ENCODE data around the gene DLG2. TPM values are rescaled to one million over a fixed set of nuclear protein-coding genes. Genes with fewer than 3 reads are reported as not detected.

DLG2 gene
- total and polyA plus RNA-seq, 9 of the 15 experiments (the other 6 are each of a cell fraction or from before 2014, with no cell fraction given) = 0.52 to 1.6 (median 0.95) TPM

DNA sequence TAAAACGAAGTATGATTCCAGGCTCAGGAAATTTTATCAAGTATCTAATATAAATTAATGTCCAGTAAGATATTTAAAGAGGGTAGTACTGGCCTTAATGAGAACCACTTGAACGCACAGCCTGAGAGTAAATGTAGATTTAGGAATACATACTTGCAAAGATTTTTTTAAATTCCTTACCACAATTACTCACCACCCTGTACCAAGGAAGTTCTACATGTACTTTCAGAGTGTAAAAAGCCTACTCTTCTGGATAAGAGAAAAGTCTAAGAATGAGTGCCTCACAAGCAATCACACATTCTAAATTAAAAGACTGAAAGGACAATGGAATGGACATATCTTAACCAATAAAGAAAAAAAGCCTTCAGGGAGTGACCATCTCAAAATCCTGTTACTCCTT, 697.4 kb downstream of the DLG2 start:
- FAIRE-seq = no peak
- no peak for DNase-seq (ENCODE audit: extremely low read depth in 1 of 4, low spot score in 3 of 4)
- Histone ChIP-seq H3K4me3 (no peak overlapping the region), H3K4me1 (replicated peaks in 1 of 2; ENCODE audit: control insufficient read depth in 2 of 2, insufficient read depth in 2 of 2, low read length in 2 of 2) (no peaks in the 10 kb centered on the region), H4K20me1 (replicated peaks; ENCODE audit: control insufficient read depth, insufficient read depth, low read length) (no peaks in the 10 kb centered on the region), H3K79me2 (ENCODE audit: control insufficient read depth, insufficient read depth, low read length) (no peaks in the 10 kb centered on the region), H3K27me3 (ENCODE audit: control insufficient read depth in 2 of 2, insufficient read depth in 2 of 2, low read length in 2 of 2) (no peaks in the 10 kb centered on the region), H3K36me3 (ENCODE audit: control insufficient read depth, insufficient read depth, low read length) (no peaks in the 10 kb centered on the region), H3K9ac (ENCODE audit: insufficient read depth in 1 of 2, low read depth in 2 of 2, low read length in 2 of 2) (no peak overlapping the region), H3K4me2 (ENCODE audit: insufficient read depth, low read length) (no peak overlapping the region), H3K9me3 (replicated peaks; ENCODE audit: control insufficient read depth, insufficient read depth, low read depth, low read length) (no peaks in the 10 kb centered on the region), H3K27ac (ENCODE audit: extremely low read depth, low read depth, low read length) (no peak overlapping the region), H2AFZ (ENCODE audit: low read depth, low read length) (no peak overlapping the region), H3K9me1 (ENCODE audit: control insufficient read depth, insufficient read depth, low read length) (no peaks in the 10 kb centered on the region)
- no TSS peak for BruUV-seq (replicated peaks)
- TF ChIP-seq ZNF133 (CRISPR knock-in tag; IDR thresholded peaks at IDR 0.05) (no peak), ZSCAN32 (CRISPR knock-in tag; IDR thresholded peaks at IDR 0.05) (no peak), MTA3 (IDR thresholded peaks at IDR 0.05; ENCODE audit: borderline replicate concordance) (no peak)
- ChIA-PET POLR2A (no interaction called here), CTCF (ENCODE audit: low intra/inter-chr PET ratio) (no interaction called here)
- in situ Hi-C loops (cut with MboI) = no loop called here
- intact Hi-C loops (cut with micrococcal nuclease) = no loop called here
- WGBS (ENCODE audit: insufficient coverage, low coverage, missing lambda C conversion rate) = 0% methylated on average over 2 of the region's 2 CpGs
- ATAC-seq = no peak

DNA sequence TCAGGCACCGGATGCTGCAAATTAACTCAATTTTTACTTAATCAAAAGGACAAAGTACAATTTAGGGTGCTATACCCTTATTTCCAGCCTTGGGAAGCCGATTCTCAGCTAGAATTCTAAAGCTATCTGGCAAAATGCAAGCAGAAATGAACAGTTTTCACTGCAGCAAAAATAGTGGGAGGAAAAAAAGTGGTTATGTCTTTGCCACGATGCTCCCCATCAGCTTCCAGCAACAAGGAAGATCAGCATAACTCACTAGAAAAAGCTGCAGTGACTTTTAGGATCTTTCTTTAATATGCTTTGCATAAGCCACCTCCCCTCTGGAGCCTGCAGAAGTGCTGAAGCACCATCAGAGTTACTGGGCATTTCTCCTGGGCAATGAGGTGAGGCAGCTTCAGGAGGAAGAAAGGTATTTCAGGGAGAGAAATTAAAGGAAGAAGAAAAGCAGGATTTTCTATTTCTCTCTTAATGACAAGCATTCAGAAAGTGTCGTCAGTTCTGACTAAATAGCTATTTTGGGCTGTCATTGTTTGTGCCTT, 702.9 kb downstream of the DLG2 start:
- no peak for DNase-seq (ENCODE audit: extremely low read depth in 1 of 4, low spot score in 3 of 4)
- BruUV-seq (replicated peaks) = no TSS peak
- H2AFZ ChIP-seq (ENCODE audit: low read depth, low read length) = no peak overlapping the region
- H3K4me3 ChIP-seq = no peak overlapping the region
- no peaks in the 10 kb centered on the region for H3K36me3 ChIP-seq (ENCODE audit: control insufficient read depth, insufficient read depth, low read length)
- WGBS (ENCODE audit: insufficient coverage, low coverage, missing lambda C conversion rate) = 0% methylated on average over 3 of the region's 4 CpGs
- in situ Hi-C loops (cut with MboI) = no loop called here
- no peaks in the 10 kb centered on the region for H3K27me3 ChIP-seq (ENCODE audit: control insufficient read depth in 2 of 2, insufficient read depth in 2 of 2, low read length in 2 of 2)
- H3K4me2 ChIP-seq (ENCODE audit: insufficient read depth, low read length) = no peak overlapping the region
- no peaks in the 10 kb centered on the region for H3K9me1 ChIP-seq (ENCODE audit: control insufficient read depth, insufficient read depth, low read length)
- ChIA-PET POLR2A (interaction anchor here (0.6 kb wide), 1 partner anchor 25 kb away, joined by 3 read pairs; no protein-coding TSS in a partner anchor), CTCF (ENCODE audit: low intra/inter-chr PET ratio) (no interaction called here)
- H3K9ac ChIP-seq (ENCODE audit: insufficient read depth in 1 of 2, low read depth in 2 of 2, low read length in 2 of 2) = no peak overlapping the region
- no peak overlapping the region for H3K27ac ChIP-seq (ENCODE audit: extremely low read depth, low read depth, low read length)
- H3K4me1 ChIP-seq (replicated peaks in 1 of 2; ENCODE audit: control insufficient read depth in 2 of 2, insufficient read depth in 2 of 2, low read length in 2 of 2) = no peaks in the 10 kb centered on the region
- TF ChIP-seq NFE2L1 (tag; IDR thresholded peaks at IDR 0.05; ENCODE audit: borderline replicate concordance, low read depth) (no peak), SMARCA5 (IDR thresholded peaks at IDR 0.05) (no peak), GTF2E2 (tag; IDR thresholded peaks at IDR 0.05) (no peak), XRCC5 (IDR thresholded peaks at IDR 0.05; ENCODE audit: low read depth, low read length) (no peak), MXI1 (IDR thresholded peaks at IDR 0.05; ENCODE audit: low read depth, low read length) (no peak), ZNF507 (tag; conservative IDR thresholded peaks at IDR 0.05) (no peak), U2AF1 (optimal IDR thresholded peaks at IDR 0.05; ENCODE audit: low read depth, low read length) (no peak), BRD4 (IDR thresholded peaks at IDR 0.05) (no peak), HIVEP1 (CRISPR knock-in tag; IDR thresholded peaks at IDR 0.05) (no peak), NR2F6 (CRISPR knock-in tag; IDR thresholded peaks at IDR 0.05) (no peak)
- TF ChIP-seq, protein P1, sequence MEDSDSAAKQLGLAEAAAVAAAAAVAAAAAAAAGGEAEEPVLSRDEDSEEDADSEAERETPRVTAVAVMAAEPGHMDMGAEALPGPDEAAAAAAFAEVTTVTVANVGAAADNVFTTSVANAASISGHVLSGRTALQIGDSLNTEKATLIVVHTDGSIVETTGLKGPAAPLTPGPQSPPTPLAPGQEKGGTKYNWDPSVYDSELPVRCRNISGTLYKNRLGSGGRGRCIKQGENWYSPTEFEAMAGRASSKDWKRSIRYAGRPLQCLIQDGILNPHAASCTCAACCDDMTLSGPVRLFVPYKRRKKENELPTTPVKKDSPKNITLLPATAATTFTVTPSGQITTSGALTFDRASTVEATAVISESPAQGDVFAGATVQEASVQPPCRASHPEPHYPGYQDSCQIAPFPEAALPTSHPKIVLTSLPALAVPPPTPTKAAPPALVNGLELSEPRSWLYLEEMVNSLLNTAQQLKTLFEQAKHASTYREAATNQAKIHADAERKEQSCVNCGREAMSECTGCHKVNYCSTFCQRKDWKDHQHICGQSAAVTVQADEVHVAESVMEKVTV (CRISPR knock-in tag; IDR thresholded peaks at IDR 0.05) = no peak
- no peak for FAIRE-seq
- H3K9me3 ChIP-seq (replicated peaks; ENCODE audit: control insufficient read depth, insufficient read depth, low read depth, low read length) = no peaks in the 10 kb centered on the region
- no peak for ATAC-seq
- H4K20me1 ChIP-seq (replicated peaks; ENCODE audit: control insufficient read depth, insufficient read depth, low read length) = no peaks in the 10 kb centered on the region
- intact Hi-C loops (cut with micrococcal nuclease) = no loop called here
- H3K79me2 ChIP-seq (ENCODE audit: control insufficient read depth, insufficient read depth, low read length) = no peaks in the 10 kb centered on the region

Data from K562 (cell line).